ENCODE results near the gene FXYD5. TPM values are rescaled to one million over a fixed set of nuclear protein-coding genes. Genes with fewer than 3 reads are reported as not detected.

The FXYD5 gene
- total and polyA plus RNA-seq, 2 donors (not counting 3 experiments of a cell fraction or from before 2014, with no cell fraction given): 223 to 290 TPM

DNA sequence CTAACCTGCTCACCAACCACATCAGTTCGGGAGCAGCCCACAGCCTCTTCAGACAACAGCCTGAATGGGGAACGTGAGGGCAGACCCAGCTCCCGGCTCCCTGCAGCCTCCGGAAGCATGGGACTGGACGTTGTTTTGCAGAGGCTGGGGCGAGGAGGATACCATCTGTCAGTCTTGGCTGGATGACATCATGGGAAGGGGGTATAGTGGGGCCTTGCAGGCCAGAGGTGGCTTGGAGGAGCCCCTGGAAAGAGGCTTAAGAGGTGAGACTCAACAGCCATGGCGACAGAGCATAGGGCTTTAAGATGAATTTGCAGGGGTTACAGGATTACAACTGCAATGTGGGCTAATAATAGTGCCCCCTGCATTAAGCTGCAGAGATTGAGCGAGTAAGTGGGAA, 37.4 kb upstream of the FXYD5 start:
- ChIA-PET POLR2A (no interaction called here), CTCF (interaction anchor here (0.9 to 1.0 kb wide), 4 partner anchors 10 to 73 kb away, joined by 3 to 4 read pairs (median 4); partner anchors contain the start of gene FXYD7)
- H3K9me1 ChIP-seq (replicated peaks; ENCODE audit: control insufficient read depth, extremely low read depth, insufficient read depth, low read length): no peaks in the 10 kb centered on the region
- H3K4me3 ChIP-seq (replicated peaks in 1 of 3; ENCODE audit: insufficient read depth in 1 of 3, low read depth in 1 of 3, low read length in 3 of 3): no peak overlapping the region
- no peak for DNase-seq (ENCODE audit: low read depth, low spot score)
- no peaks in the 10 kb centered on the region for H4K20me1 ChIP-seq (replicated peaks; ENCODE audit: control insufficient read depth, extremely low read depth, insufficient read depth, low read length)
- intact Hi-C loops (cut with micrococcal nuclease): no loop called here
- no peaks in the 10 kb centered on the region for H3K79me2 ChIP-seq (ENCODE audit: control insufficient read depth, insufficient read depth, low read length)
- H3K4me1 ChIP-seq (ENCODE audit: control insufficient read depth, extremely low read depth, insufficient read depth, low read length): no peaks in the 10 kb centered on the region
- H3K9ac ChIP-seq (replicated peaks; ENCODE audit: extremely low read depth, insufficient read depth, low read length): no peak overlapping the region
- no peak overlapping the region for H3K27ac ChIP-seq (ENCODE audit: insufficient read depth, low read depth, low read length)
- BruUV-seq (replicated peaks): no TSS peak
- H3K27me3 ChIP-seq (ENCODE audit: control insufficient read depth in 2 of 2, insufficient read depth in 2 of 2, low read length in 2 of 2): no peaks in the 10 kb centered on the region
- dilution Hi-C loops (cut with MboI; ENCODE audit: extremely low pct_ligation_motif_present, low sequenced_read_pairs): no loop called here
- H3K9me3 ChIP-seq (replicated peaks; ENCODE audit: control insufficient read depth, insufficient read depth, low read length): no peaks in the 10 kb centered on the region
- FAIRE-seq: no peak
- H3K36me3 ChIP-seq (ENCODE audit: control insufficient read depth in 2 of 2, extremely low read depth in 1 of 2, insufficient read depth in 2 of 2, low read length in 2 of 2): no peaks in the 10 kb centered on the region
- H3K4me2 ChIP-seq (ENCODE audit: insufficient read depth, low read length): no peak overlapping the region
- TF ChIP-seq POLR2A (IDR thresholded peaks at IDR 0.05; ENCODE audit: low read depth, low read length): no peak
- no peak for TF ChIP-seq CTCF (IDR thresholded peaks at IDR 0.05; ENCODE audit: extremely low read depth in 1 of 2, insufficient read depth in 1 of 2, low read depth in 1 of 2, low read length in 2 of 2)
- no peak overlapping the region for H2AFZ ChIP-seq (ENCODE audit: low read depth, low read length)

DNA sequence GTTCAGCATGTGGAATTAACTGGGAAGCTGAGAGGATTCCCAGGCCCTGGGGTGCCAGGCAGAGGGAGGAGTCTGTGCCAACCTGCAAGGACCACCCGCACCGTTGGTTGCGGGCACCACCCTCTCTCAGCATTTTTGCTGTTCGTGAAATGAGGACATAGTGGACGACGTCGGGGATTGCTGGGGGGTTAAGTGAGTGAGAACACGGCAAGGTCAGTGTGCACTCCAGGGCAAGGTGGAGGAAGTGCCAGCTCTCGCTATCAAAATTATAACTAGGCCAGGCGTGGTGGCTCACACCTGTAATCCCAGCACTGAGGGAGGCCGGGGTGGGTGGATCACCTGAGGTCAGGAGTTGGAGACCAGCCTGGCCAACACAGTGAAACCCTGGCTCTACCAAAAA, 36.7 kb upstream of the FXYD5 start:
- no peak for FAIRE-seq
- Histone ChIP-seq H3K4me3 (replicated peaks in 1 of 3; ENCODE audit: insufficient read depth in 1 of 3, low read depth in 1 of 3, low read length in 3 of 3) (no peak overlapping the region), H3K4me2 (ENCODE audit: insufficient read depth, low read length) (no peak overlapping the region), H3K27ac (ENCODE audit: insufficient read depth, low read depth, low read length) (no peak overlapping the region), H3K9me3 (replicated peaks; ENCODE audit: control insufficient read depth, insufficient read depth, low read length) (no peaks in the 10 kb centered on the region), H3K9me1 (replicated peaks; ENCODE audit: control insufficient read depth, extremely low read depth, insufficient read depth, low read length) (no peaks in the 10 kb centered on the region), H2AFZ (ENCODE audit: low read depth, low read length) (no peak overlapping the region), H3K9ac (replicated peaks; ENCODE audit: extremely low read depth, insufficient read depth, low read length) (no peak overlapping the region), H3K36me3 (ENCODE audit: control insufficient read depth in 2 of 2, extremely low read depth in 1 of 2, insufficient read depth in 2 of 2, low read length in 2 of 2) (no peaks in the 10 kb centered on the region), H3K27me3 (ENCODE audit: control insufficient read depth in 2 of 2, insufficient read depth in 2 of 2, low read length in 2 of 2) (no peaks in the 10 kb centered on the region), H3K4me1 (ENCODE audit: control insufficient read depth, extremely low read depth, insufficient read depth, low read length) (no peaks in the 10 kb centered on the region), H3K79me2 (ENCODE audit: control insufficient read depth, insufficient read depth, low read length) (no peaks in the 10 kb centered on the region), H4K20me1 (replicated peaks; ENCODE audit: control insufficient read depth, extremely low read depth, insufficient read depth, low read length) (no peaks in the 10 kb centered on the region)
- DNase-seq (ENCODE audit: low read depth, low spot score): no peak
- BruUV-seq (replicated peaks): no TSS peak
- intact Hi-C loops (cut with micrococcal nuclease): no loop called here
- TF ChIP-seq GATA2 (IDR thresholded peaks at IDR 0.05; ENCODE audit: insufficient read depth, insufficient read length, low read depth, low read length): no peak
- no peak for TF ChIP-seq JUN (IDR thresholded peaks at IDR 0.05; ENCODE audit: borderline replicate concordance, insufficient read depth, insufficient read length, low read depth)
- no peak for TF ChIP-seq POLR2AphosphoS5 (IDR thresholded peaks at IDR 0.05; ENCODE audit: insufficient read depth, low read depth, low read length)
- TF ChIP-seq FOS (IDR thresholded peaks at IDR 0.05; ENCODE audit: borderline replicate concordance, insufficient read depth, low read length): no peak
- no peak for TF ChIP-seq MAX (IDR thresholded peaks at IDR 0.05; ENCODE audit: insufficient read depth, insufficient read length)
- no peak for TF ChIP-seq MYC (IDR thresholded peaks at IDR 0.05; ENCODE audit: low read depth, low read length)
- TF ChIP-seq CTCF (IDR thresholded peaks at IDR 0.05; ENCODE audit: extremely low read depth in 1 of 2, insufficient read depth in 1 of 2, low read depth in 1 of 2, low read length in 2 of 2): no peak
- no peak for TF ChIP-seq EZH2 (IDR thresholded peaks at IDR 0.05; ENCODE audit: borderline replicate concordance, low read depth, low read length, severe bottlenecking)
- TF ChIP-seq POLR2A (IDR thresholded peaks at IDR 0.05; ENCODE audit: low read depth, low read length): no peak
- ChIA-PET POLR2A (no interaction called here), CTCF (interaction anchor here (0.6 to 0.9 kb wide), 2 partner anchors 10 to 292 kb away, joined by 3 read pairs; no protein-coding TSS in a partner anchor)
- dilution Hi-C loops (cut with MboI; ENCODE audit: extremely low pct_ligation_motif_present, low sequenced_read_pairs): no loop called here

Data from endothelial cell of umbilical vein (primary cell).